HepG2 (cell line): ENCODE data around the gene EFS. TPM values are rescaled to one million over a fixed set of nuclear protein-coding genes. Genes with fewer than 3 reads are reported as not detected.

Experiments
- ATAC-seq: fragments of 200-7000 bp; cut with Tn5 transposase; 3 replicates; pipeline ENCODE4 v1.9.1; 2020; ENCODE audit warnings: mild to moderate bottlenecking, moderate library complexity
- BruUV-seq: library from RNA; stranded (reverse); fragments of 400-500 nt; replicated peaks from 2 replicates; lab custom pipeline; 2021; lab: Mats Ljungman, UMichigan
- CTCF ChIA-PET: fragments of 300-600 bp; formaldehyde crosslinking; extraction: SDS; loops from one replicate; lab custom pipeline; 2021; ENCODE audit warnings: low total read pairs, inconsistent platforms, low intra/inter-chr PET ratio; lab: Yijun Ruan, JAX
- POLR2A ChIA-PET: fragments of 350-600 bp; sonication (Branson Sonifier 250); formaldehyde crosslinking; loops from one replicate; lab custom pipeline; 2020; ENCODE audit warnings: antibody characterized with exemption, inconsistent platforms; lab: Yijun Ruan, JAX
- DNase-seq: peaks from one replicate; pipeline ENCODE4 v3.0.0-alpha.2; 2015; ENCODE audit warnings: low spot score
- FAIRE-seq: peaks from 3 replicates; lab custom pipeline; 2011; peaks lifted over from hg19 to GRCh38; lab: Jason Lieb, UNC
- H2AFZ ChIP-seq: one replicate; pipeline ENCODE4 v1.6.1; 2011; ENCODE audit warnings: low read length, inconsistent platforms
- H3K27ac ChIP-seq: fragments of 300-600 bp; 3 replicates; pipeline ENCODE4 v1.8.0; 2011; ENCODE audit warnings: mixed run types, mild to moderate bottlenecking, mixed read lengths, low read length, inconsistent platforms; ENCODE audit not compliant: insufficient read depth; ENCODE audit errors: extremely low read length
- H3K27me3 ChIP-seq, 2 experiments: fragments of 200-600 bp in 1 of 2; 2 replicates in 1 of 2; 3 replicates in 1 of 2; pipeline versions ENCODE4 v1.6.0 to v1.8.0; 2011; ENCODE audit warnings: low read length in 2 of 2, mild to moderate bottlenecking in 2 of 2, moderate library complexity in 2 of 2, inconsistent platforms in 1 of 2; ENCODE audit not compliant: insufficient read depth in 2 of 2, control insufficient read depth in 1 of 2
- H3K36me3 ChIP-seq, 2 experiments: fragments of 200-600 bp in 1 of 2; replicated peaks in 1 of 2; 2 replicates in 1 of 2; 3 replicates in 1 of 2; pipeline versions ENCODE4 v1.5.1 to v1.8.0; 2011; ENCODE audit warnings: low read length in 2 of 2, inconsistent platforms in 1 of 2; ENCODE audit not compliant: insufficient read depth in 2 of 2, control insufficient read depth in 1 of 2
- H3K4me1 ChIP-seq: 2 replicates; pipeline ENCODE4 v1.5.1; 2012; ENCODE audit warnings: low read length, inconsistent platforms; ENCODE audit not compliant: insufficient read depth
- H3K4me2 ChIP-seq: 2 replicates; pipeline ENCODE4 v1.6.0; 2011; ENCODE audit warnings: low read depth, low read length, inconsistent platforms
- H3K4me3 ChIP-seq, 3 experiments: fragments of 200-600 bp in 1 of 3; sonication (generic), shearing (Covaris generic) in 1 of 3; replicated peaks in 1 of 3; 2 replicates each; pipeline ENCODE4 v1.5.1; 2011 to 2016; ENCODE audit warnings: low read length in 3 of 3, inconsistent platforms in 2 of 3, low read depth in 2 of 3, mild to moderate bottlenecking in 2 of 3, control low read depth in 1 of 3, mixed read lengths in 1 of 3; ENCODE audit not compliant: insufficient read depth in 1 of 3
- H3K79me2 ChIP-seq: one replicate; pipeline ENCODE4 v1.6.1; 2011; ENCODE audit warnings: low read length, inconsistent platforms; ENCODE audit not compliant: insufficient read depth
- H3K9ac ChIP-seq: 2 replicates; pipeline ENCODE4 v1.6.0; 2011; ENCODE audit warnings: mild to moderate bottlenecking, low read depth, low read length, inconsistent platforms; ENCODE audit not compliant: insufficient read depth
- H3K9me3 ChIP-seq: 2 replicates; pipeline ENCODE4 v1.5.1; 2012; ENCODE audit warnings: mild to moderate bottlenecking, low read length
- H4K20me1 ChIP-seq: 2 replicates; pipeline ENCODE4 v1.6.0; 2011; ENCODE audit warnings: inconsistent platforms, mild to moderate bottlenecking, low read length, moderate library complexity; ENCODE audit not compliant: insufficient read depth
- BCL6 ChIP-seq: IDR thresholded peaks from 2 replicates; pipeline ENCODE4 v1.6.1; 2016; ENCODE audit warnings: missing genetic modification reagents, missing compliant biosample characterization
- CTCF ChIP-seq: sonication (generic); formaldehyde crosslinking; IDR thresholded peaks from 2 replicates; pipeline ENCODE4 v1.5.0; 2020; ENCODE audit warnings: mild to moderate bottlenecking, missing genetic modification reagents, moderate library complexity
- GFI1 ChIP-seq: sonication (generic); formaldehyde crosslinking; IDR thresholded peaks from 2 replicates; pipeline ENCODE4 v1.5.0; 2020; ENCODE audit warnings: missing genetic modification reagents, mild to moderate bottlenecking, borderline replicate concordance
- HOXA5 ChIP-seq: sonication (generic); formaldehyde crosslinking; IDR thresholded peaks from 2 replicates; pipeline ENCODE4 v1.4.0; 2020; ENCODE audit warnings: missing genetic modification reagents
- MYPOP ChIP-seq: sonication (generic); formaldehyde crosslinking; IDR thresholded peaks from 2 replicates; pipeline ENCODE4 v1.8.1; 2023; ENCODE audit warnings: mild to moderate bottlenecking, moderate library complexity, missing genetic modification reagents
- PLRG1 ChIP-seq: fragments of 450-650 bp; conservative IDR thresholded peaks from 2 replicates; pipeline ENCODE4 v1.6.1; 2016
- STAG1 ChIP-seq: sonication (generic); formaldehyde crosslinking; IDR thresholded peaks from 2 replicates; pipeline ENCODE4 v1.4.0; 2020; ENCODE audit warnings: missing genetic modification reagents
- THAP7 ChIP-seq: sonication (generic); formaldehyde crosslinking; IDR thresholded peaks from 2 replicates; pipeline ENCODE4 v1.8.1; 2023; ENCODE audit warnings: mild to moderate bottlenecking, missing genetic modification reagents
- ZNF615 ChIP-seq: sonication (generic); formaldehyde crosslinking; IDR thresholded peaks from 2 replicates; pipeline ENCODE4 v1.5.0; 2020; ENCODE audit warnings: mild to moderate bottlenecking, missing genetic modification reagents, borderline replicate concordance
- ZNF766 ChIP-seq: sonication (generic); formaldehyde crosslinking; IDR thresholded peaks from 2 replicates; pipeline ENCODE4 v1.5.0; 2020; ENCODE audit warnings: missing genetic modification reagents, borderline replicate concordance
- ZSCAN29 ChIP-seq: sonication (generic); formaldehyde crosslinking; conservative IDR thresholded peaks from 2 replicates; pipeline ENCODE4 v1.4.0; 2020; ENCODE audit warnings: mild to moderate bottlenecking, missing genetic modification reagents
- WGBS: methylation state at CpG from one replicate; pipeline ENCODE4 v1.1.6; 2017; ENCODE audit warnings: low lambda C conversion rate; 5-methylcytosine and 5-hydroxymethylcytosine counted together
- in situ Hi-C: cut with HindIII; loops from 2 replicates; pipeline ENCODE4 v1.10.0; 2017; ENCODE audit warnings: low pct_unique_long_range_greater_than_20kb; ENCODE audit not compliant: extremely low pct_ligation_motif_present
- intact Hi-C: fragments of 100-400 bp; cut with micrococcal nuclease; formaldehyde crosslinking; loops from one replicate; pipeline ENCODE4 v1.10.0; 2022; ENCODE audit not compliant: unreplicated experiment
- polyA plus RNA-seq, 8 experiments: library from polyadenylated mRNA; depleted of rRNA in 3 of 8; stranded (reverse) in 7 of 8; unstranded in 1 of 8; fragments of >200 nt; fragmentation: Illumina TruSeq in 4 of 8; extraction: Trizol in 4 of 8; gene quantifications; 2 replicates each; pipeline versions ENCODE4 v1.2.1 to v1.2.3, GENCODE V29; 2011 to 2016; ENCODE audit warnings: low read depth in 4 of 8, missing spikeins in 1 of 8, mixed read lengths in 1 of 8; ENCODE audit not compliant: insufficient read depth in 1 of 8
- total RNA-seq, 5 experiments: library from RNA; depleted of rRNA; stranded (reverse); fragments of >200 nt; fragmentation: Illumina TruSeq; extraction: Trizol; gene quantifications; 2 replicates each; pipeline ENCODE4 v1.2.3, GENCODE V29; 2016; ENCODE audit warnings: low read depth in 1 of 5

The EFS gene
- total and polyA plus RNA-seq, 2 of the 13 experiments (the other 11 are each of a cell fraction or from before 2014, with no cell fraction given): not detected

- Histone ChIP-seq H3K36me3 (no peaks in the 10 kb centered on the region), H3K4me3 (no peak overlapping the region), H3K27ac (no peak overlapping the region), H2AFZ (no peak overlapping the region), H3K27me3 (peaks cover 52 to 91% of the 10 kb centered on the region in 2 experiments), H3K9ac (no peak overlapping the region), H3K4me1 (peaks cover 30% of the 10 kb centered on the region), H3K9me3 (no peaks in the 10 kb centered on the region), H3K4me2 (no peak overlapping the region), H4K20me1 (no peaks in the 10 kb centered on the region), H3K79me2 (no peaks in the 10 kb centered on the region)
- ATAC-seq (no peak), FAIRE-seq (peak; percentile 18), DNase-seq (peak; percentile 36)
- in situ Hi-C loops: no loop called here
- intact Hi-C loops: no loop called here
- WGBS: 3% methylated on average over 3 of the region's 3 CpGs
- ChIA-PET CTCF (interaction anchor here (1.9 kb wide), 1 partner anchor 34 kb away, joined by 8 read pairs; no protein-coding TSS in a partner anchor), POLR2A (interaction anchor here (1.1 kb wide), 1 partner anchor 55 kb away, joined by 3 read pairs; the partner anchor contains the start of gene BCL2L2)
- BruUV-seq: no TSS peak
- no peak for TF ChIP-seq PLRG1
- TF ChIP-seq STAG1 (CRISPR knock-in tag): peak; percentile 53
- no peak for TF ChIP-seq ZNF615 (CRISPR knock-in tag)
- TF ChIP-seq GFI1 (CRISPR knock-in tag): no peak
- TF ChIP-seq HOXA5 (CRISPR knock-in tag): no peak
- no peak for TF ChIP-seq MYPOP (CRISPR knock-in tag)
- no peak for TF ChIP-seq ZSCAN29 (CRISPR knock-in tag)
- peak; percentile 44; the same call in 1 of the 2 replicates for TF ChIP-seq CTCF (CRISPR knock-in tag)
- TF ChIP-seq ZNF766 (CRISPR knock-in tag): no peak
- TF ChIP-seq THAP7 (CRISPR knock-in tag): no peak
- no peak for TF ChIP-seq BCL6
Observed at GRCh38 chr14:23362200-23362599, 2.8 kb downstream of the EFS start.
